Adipose tissue (tissue), 3 donors: ENCODE data around the gene SEC14L3. TPM values are rescaled to one million over a fixed set of nuclear protein-coding genes. Genes with fewer than 3 reads are reported as not detected.

Experiments
- H3K27ac ChIP-seq: one replicate; pipeline ENCODE4 v1.5.1; 2013; ENCODE audit warnings: low read depth, low read length
- WGBS, 3 donors: extraction: QIAGEN DNeasy Blood & Tissue Kit; methylation state at CpG; one replicate each; pipeline ENCODE4 v1.1.7; 2013; 5-methylcytosine and 5-hydroxymethylcytosine counted together
- polyA plus RNA-seq, 3 donors: library from polyadenylated mRNA; stranded (reverse); fragments of 200-250 nt; gene quantifications; one replicate each; pipeline ENCODE4 v1.2.3, GENCODE V29; 2013
- donor health status: healthy with polysubstance abuse.
- donor health status: Bipolar disorder and iron deficiency.
- donor health status: healthy.

SEC14L3 gene
- polyA plus RNA-seq, result not detected

DNA sequence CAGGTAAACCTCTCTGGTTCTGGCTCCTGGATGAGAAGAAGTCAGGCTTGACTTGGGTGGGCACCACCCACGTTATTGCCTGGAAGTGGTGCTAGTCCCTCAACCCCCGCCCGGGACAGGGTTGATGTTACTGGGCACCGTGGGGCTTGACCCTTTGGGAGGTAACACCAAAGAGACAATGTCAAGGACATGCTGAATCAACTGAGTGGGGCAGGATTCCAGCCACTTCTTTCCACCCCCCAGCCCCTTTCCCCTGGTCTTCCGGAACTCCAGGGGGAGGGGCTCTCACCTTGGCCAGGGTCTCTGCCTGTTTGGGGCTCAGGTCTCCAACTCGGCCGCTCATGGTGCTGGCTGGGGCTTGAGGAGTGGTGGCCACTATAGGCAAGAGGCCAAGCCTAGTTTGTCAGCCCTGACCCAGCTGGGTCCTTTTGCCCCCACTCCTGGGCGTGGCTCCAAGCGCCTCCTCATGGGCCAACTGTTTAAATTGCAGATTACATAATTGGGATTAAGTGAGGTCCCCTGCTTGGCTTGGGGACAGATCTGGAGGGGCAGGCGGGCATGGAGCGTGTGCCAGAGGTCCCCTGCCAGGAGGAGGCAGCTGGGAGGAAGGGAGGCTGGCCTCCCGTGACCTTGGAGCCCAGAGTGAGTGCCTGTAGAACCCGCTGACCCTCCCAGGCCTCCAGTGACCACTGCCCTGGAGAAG is at the start of gene SEC14L3:
TSS of gene SEC14L3 (minus strand) at position 402 of the 703 bp plus-strand sequence. CDS start at position 343, 59 bp downstream.
- 52 to 70% (median 69%) methylated on average over 13 of the region's 13 CpGs for WGBS, 3 donors

DNA sequence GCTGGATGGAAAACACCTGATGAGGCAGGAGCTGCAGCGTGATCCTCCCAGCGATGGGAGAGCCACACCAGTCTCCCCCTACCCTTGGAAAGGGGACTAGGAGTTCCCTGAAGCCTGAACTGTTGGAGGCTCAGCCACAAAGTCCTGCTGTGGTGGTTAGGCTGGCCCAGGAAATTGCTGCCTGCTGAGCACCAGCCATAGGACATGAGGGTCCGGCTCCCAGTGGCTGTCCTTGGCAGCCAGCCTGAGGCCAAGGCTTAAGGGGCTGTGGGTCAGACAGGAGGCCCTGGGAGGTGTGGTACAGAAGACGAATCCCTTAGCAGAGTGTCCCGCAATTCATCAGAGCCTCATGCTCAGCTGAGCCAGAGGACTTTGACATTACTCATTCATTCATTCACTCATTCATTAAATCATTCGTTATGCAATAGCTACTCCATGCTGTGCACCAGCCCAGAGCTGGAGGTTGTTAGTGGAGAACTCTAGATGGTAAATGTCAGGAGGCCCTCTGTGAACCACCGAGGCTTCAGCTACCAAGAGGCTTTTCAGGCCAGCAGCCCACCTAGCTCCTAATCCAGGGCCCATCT is 48.1 kb upstream of the SEC14L3 start:
- WGBS, 3 donors, result 73 to 83% (median 82%) methylated on average over 7 of the region's 7 CpGs
- no peak overlapping the region for H3K27ac ChIP-seq

More for the DNA sequence above, at the start of gene SEC14L3:
- no peak within 1 kb of the TSS for H3K27ac ChIP-seq

DNA sequence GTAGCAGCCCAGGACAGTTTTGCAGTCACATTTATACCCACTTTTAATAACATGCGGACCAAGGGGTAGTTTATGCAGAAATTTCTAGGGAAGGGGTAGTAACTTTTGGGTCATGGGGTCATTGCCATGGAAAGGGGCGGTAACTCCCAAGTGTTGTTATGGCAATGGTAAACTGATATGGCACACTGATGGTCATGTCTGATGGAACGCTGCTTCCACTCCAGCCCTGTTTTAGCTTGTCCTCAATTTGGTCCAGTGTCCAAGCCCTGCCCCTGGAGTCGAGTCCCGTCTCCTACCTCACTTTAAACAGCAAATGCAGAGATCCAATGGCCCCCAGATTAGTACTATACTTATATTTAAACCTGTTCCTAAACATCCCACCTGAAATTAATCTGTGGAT is 44.9 kb upstream of the SEC14L3 start:
- H3K27ac ChIP-seq, result no peak overlapping the region
- 84 to 89% (median 86%) methylated on average over 5 of the region's 5 CpGs for WGBS, 3 donors

DNA sequence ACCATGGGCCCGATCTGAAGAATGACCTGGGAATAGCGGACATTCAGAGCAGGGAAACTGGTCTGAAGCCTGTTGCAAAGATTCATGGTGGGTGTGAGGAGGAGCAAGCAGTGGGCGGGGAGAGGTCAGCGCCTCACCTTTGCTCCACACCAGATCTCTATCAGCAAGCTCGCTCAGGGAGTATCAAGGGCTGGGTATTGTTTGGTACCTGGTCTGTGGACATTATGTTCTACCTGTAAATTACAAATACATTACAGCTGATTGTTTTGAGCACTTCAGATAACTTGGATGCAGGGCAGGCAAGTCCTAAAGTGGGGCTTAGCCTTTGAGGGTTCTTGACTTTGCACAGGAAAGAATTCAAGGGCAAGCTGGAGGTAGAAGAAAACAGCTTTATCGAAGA is 44.5 kb upstream of the SEC14L3 start:
- no peak overlapping the region for H3K27ac ChIP-seq
- 84 to 87% (median 85%) methylated on average over 6 of the region's 6 CpGs for WGBS, 3 donors

DNA sequence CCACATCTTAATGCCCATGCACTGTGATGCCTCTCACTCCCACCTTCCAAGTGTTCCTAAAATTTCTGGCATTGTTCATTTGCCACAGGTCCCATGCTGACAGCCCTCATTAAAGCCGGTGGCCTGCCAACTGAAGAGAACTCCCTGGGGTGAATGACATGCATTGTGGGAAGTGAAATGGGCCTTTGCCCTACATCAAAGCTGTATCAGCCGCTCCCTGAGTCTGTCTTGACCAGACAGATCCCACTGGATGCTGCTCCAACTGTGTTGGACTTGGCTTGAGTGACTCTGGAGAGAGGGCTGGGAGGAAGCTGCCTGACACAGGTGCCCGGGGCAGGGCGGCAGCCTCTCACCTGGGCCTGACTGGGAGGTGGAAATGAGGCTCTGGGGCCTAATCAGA is 42.4 kb upstream of the SEC14L3 start:
- 82 to 88% (median 85%) methylated on average over 4 of the region's 4 CpGs for WGBS, 3 donors
- no peak overlapping the region for H3K27ac ChIP-seq

DNA sequence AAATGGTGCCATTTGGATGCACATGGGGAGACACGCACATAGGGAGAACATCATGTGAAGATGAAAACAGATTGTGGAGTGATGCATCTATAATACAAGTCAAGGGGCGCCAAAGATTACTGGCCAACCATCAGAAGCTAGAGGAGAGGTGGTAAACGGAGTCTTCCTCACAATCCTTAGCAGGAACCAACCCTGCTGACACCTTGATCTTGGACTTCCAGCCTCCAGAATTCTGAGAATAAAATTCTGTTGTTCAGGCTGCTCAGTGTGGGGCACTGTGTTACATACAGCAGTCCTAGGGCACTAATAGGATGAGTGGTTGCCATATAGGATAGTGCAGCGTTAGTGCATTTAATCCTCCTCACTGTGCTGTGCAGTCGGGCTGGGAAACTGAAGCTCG is 41.6 kb upstream of the SEC14L3 start:
- no peak overlapping the region for H3K27ac ChIP-seq
- WGBS, 3 donors, result 88 to 94% (median 92%) methylated on average over 6 of the region's 6 CpGs

DNA sequence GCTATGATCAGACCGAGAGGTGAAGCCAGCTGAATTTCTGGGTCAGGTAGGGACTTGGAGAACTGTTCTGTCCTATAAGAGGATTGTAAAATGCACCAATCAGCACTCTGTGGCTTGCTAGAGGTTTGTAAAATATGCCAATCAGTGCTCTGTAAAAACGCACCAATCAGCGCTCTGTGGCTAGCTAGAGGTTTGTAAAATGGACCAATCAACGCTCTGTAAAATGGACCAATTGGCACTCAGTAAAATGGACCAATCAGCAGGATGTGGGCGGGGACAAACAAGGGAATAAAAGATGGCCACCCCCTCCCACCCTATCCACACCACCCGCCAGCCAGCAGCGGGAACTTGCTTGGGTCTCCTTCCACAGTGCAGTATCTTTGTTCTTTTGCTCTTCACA is 40.1 kb upstream of the SEC14L3 start:
- 89 to 93% (median 91%) methylated on average over 7 of the region's 7 CpGs for WGBS, 3 donors

DNA sequence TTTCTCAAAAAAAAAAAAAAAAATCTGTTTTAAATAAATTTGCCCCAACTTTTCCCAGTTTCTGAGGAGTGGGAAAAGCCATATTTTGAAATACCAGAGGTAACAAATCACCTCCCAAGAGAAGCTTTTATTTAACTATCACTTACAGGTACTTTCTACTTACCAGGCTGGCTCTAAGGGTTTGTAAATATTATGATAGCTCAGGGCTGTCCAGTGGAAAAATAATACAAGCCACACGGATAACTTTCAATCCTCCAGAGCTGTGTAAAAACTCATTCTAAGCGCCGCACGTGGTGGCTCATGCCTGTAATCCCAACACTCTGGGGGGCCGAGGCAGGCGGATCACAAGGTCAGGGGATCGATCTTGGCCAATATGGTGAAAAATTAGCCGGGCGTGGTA is 39.3 kb upstream of the SEC14L3 start:
- WGBS, 3 donors, result 82 to 90% (median 89%) methylated on average over 9 of the region's 9 CpGs
- no peak overlapping the region for H3K27ac ChIP-seq

More for the DNA sequence above, 40.1 kb upstream of the SEC14L3 start:
- H3K27ac ChIP-seq, result no peak overlapping the region

DNA sequence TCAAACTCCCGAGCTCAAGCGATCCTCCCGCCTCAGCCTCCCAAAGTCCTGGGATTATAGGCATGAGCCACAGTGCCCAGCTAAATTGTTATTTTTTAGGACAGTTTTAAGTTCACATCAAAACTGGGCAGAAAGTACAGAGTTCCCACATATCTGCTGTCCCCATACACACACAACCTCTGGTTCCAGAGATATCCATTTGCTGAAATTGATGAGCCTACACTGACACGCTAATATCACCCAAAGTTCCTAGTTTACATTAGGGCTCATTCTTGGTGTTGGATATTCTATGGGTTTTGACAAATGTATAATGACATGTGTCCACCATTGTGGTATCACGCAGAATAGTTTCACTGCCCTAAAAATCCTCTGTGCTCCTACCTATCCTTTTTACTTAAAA is 36.4 kb upstream of the SEC14L3 start:
- WGBS, 3 donors, result 56 to 96% (median 93%) methylated on average over 5 of the region's 5 CpGs
- no peak overlapping the region for H3K27ac ChIP-seq

DNA sequence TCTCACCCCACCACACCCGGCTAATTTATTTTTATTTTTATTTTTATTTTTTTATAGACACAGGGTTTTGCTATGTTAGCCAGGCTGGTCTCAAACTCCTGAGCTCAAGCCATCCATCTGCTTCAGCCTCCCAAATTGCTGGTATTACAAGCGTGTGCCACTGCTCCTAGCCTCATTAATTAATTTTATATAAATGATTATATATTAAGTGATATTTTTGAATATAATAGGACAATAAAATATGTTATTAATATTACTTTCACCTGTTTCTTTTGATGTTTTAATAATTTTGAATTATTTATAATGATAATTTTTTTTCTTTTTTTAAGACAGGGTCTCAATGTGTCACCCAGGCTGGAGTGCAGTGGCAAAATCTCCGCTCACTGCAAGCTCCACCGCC is 35.9 kb upstream of the SEC14L3 start:
- 85 to 88% (median 86%) methylated on average over 4 of the region's 4 CpGs for WGBS, 3 donors
- H3K27ac ChIP-seq, result no peak overlapping the region

DNA sequence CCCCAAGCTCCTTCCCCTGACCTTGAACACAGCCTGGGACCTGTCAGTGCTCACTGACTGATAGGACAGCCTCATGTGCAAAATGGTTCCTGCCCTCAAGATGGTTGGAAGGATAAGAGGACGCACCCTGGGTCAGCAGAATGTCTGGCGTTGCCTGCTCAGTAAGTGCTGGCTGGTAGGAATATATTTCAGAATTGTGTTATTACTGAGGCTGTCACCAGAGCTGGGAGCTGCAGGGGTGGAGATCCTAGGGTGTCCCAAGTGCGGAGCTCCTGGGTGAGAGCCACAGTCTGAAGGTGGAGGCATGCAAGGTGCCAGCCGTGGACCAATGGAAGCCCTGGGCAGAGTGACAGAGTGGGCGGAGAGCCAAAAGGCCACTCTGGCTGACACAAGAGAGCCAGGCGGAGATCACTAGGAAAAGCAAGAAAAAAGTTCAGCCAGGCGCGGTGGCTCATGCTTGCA is 34.7 kb upstream of the SEC14L3 start:
- 75 to 82% (median 80%) methylated on average over 8 of the region's 8 CpGs for WGBS, 3 donors
- no peak overlapping the region for H3K27ac ChIP-seq

DNA sequence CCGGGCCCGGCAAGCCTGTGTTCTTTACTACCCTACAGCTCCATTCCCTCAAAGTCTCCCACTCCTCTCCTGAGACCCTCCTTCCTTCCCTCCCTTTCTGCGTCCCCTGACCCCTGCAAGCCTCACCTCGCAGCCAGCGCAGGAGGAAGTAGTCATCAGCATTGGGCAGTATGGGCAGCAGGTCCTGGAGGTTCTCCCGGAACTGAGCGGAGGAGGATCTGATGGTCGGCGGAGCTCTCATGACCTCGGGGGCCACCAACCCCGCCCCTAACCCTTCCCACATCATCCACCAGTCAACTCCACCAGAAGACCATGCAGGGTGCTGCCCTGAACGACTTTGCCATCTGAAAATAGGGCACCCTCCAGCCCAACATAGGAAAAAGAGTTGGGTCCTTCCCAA is 31.7 kb upstream of the SEC14L3 start:
- H3K27ac ChIP-seq, result no peak overlapping the region
- 72 to 80% (median 80%) methylated on average over 12 of the region's 12 CpGs for WGBS, 3 donors

DNA sequence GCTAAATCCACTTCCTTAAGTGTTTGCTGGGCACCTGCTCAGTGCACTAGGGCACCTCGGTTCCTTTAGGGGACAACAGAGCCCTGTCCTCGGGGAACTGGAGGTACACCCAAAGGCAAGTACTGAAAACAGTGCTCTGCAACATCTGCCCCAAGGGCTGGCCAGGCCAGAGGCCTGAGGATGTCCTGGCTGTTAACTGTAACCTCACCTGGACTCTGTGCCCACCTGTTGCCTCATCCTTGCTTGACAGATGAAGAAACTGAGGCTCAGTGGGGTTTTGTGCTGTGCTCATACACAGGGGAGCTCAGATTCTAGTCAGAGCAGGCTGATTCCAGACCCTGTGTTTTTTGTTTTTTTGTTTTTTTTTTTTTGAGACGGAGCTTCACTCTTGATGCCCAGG is 31.1 kb upstream of the SEC14L3 start:
- 69 to 83% (median 83%) methylated on average over 3 of the region's 3 CpGs for WGBS, 3 donors
- no peak overlapping the region for H3K27ac ChIP-seq

DNA sequence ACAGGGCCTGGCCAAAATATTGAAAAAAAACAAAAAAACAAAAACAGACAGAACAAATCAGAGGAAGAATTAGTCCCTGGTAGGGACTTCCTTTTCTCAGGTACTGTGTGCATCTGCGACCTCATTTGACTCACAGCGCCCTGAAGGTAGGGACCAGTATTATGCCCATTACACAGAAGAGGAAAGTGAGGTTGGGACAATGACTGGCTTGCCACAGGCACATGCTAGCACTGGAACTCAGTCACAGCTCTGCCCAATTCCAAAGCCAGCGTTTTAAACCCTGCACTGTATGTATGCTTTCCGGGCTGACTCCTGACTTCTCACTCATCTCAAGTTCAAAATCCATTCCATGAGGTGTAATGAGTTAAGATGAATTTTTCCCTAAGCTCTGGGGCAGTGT is 30.3 kb upstream of the SEC14L3 start:
- H3K27ac ChIP-seq, result no peak overlapping the region
- WGBS, 3 donors, result 66 to 87% (median 81%) methylated on average over 4 of the region's 4 CpGs

DNA sequence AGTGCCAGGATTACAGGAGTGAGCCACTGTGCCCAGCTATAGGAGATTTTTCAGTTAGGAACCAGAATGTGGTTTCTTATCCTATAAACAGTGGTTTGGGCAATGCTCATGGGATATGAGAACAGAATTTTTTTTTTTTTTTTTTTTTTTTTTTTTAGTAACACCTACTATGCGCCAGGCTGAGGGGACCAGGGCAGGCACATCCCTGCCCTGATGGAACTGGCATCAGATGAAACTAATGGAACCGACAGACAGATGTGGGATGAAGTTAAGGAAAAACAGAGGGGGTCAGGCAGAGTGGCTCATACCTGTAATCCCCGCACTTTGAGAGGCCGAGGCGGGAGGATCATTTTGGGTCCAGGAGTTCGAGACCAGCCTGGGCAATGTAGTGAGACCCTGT is 28.8 kb upstream of the SEC14L3 start:
- H3K27ac ChIP-seq, result no peak overlapping the region
- WGBS, 3 donors, result 82 to 93% (median 91%) methylated on average over 6 of the region's 6 CpGs

DNA sequence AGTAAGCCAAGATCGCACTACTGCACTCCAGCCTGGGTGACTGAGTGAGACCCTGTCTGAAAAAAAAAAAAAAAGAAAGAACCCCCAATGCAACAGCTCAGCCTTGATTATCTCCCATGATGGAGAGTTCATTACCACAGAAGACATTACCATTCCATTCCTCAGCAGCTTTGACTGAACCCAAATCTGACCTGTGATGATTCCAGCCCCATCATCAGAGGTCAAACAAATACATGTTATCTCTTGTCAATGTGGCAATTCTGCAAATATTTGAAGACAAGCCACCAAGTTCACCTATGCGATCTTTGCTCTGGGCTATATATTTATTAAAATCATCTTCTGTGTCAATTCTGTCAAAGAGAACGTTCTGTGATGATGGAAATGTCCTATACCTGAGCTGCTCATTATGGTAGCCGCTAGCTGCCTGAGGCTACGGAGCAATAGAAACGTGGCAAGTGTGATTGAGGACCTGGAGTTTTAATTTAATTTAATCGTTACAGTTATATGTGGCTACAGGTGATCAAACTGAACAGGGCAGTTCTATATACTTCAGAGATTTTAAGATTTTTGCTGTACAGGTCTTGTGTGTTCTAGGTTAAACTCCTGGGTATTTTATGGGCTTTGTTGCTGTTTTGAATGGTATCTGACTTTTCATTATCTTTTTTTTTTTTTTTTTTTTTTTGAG is 25.8 kb upstream of the SEC14L3 start:
- 72 to 88% (median 85%) methylated on average over 7 of the region's 7 CpGs for WGBS, 3 donors
- H3K27ac ChIP-seq, result no peak overlapping the region

DNA sequence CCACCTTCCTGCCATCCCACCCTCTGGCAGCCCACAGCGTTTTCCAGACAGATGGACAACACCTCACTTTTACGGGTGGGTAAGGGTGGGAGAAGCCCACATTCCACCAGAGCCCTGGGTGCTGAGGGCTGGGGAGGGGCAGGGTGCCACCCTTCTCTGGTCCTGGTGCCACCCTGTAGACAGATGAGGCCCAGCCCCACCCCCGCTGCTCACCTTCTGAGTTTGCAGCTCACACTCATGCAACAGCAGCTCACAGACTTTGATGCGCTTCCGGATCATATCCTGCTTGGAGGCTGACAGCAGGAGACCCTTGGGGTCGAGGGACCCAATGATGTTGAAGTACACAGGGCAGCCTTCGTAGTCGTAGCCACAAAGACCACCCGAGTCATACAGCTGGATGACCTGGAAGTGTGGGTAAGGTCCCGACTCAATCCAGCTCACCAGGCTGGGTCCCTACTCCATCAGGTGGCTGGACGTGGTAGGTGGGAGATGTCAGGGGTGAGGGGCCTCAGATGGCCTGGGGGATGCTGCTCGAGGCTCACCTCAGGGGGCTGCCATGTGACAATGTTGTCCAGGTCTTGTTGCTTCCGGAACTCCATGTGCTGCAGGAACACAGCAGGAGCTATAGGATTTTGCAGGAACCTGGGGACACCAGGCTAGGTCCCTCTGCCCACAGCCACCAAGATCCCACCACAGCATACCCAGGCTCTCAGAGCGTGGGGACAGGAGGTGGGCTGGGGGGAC is 23.4 kb upstream of the SEC14L3 start:
- 71 to 82% (median 82%) methylated on average over 14 of the region's 14 CpGs for WGBS, 3 donors

DNA sequence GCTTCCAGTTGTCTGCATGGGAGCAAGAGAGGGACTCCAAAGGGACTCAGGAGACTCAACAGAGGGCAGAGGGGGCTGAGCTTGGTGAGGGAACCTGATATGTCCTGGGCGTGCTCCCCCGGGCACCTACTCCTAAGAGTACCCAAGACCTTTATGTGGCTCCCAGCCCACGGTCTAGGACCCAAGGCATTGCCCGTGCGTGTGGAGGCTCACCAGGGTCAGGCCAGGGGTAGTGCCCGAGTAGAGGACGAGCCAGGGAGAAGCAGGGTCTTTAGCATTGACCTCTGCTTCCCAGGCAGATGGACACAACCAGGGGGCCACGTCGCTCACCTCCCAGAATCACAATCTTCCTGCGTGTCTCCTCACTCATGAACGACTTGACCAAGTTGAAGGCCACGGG is 20.3 kb upstream of the SEC14L3 start:
- no peak overlapping the region for H3K27ac ChIP-seq
- WGBS, 3 donors, result 80 to 89% (median 88%) methylated on average over 12 of the region's 12 CpGs

More for the DNA sequence above, 23.4 kb upstream of the SEC14L3 start:
- no peak overlapping the region for H3K27ac ChIP-seq

DNA sequence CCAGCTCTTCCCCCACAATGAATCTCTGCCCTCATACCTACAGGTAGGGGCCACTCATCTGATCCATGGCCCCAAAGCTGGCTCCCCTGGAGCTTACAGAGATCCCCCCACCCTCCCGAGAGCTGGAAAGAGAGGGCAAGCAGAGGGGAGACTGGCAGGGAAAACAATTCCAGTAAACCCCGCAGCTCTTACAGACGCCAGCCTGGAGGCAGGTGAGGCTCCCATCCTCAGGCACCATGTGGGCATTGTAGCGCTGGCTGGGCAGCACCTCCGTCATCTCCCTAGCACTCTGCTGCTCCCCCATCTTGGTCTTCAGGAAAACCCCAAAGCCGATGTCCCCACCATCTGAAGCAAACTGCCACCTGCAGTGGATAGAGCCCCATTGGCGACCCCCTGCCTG is 19.6 kb upstream of the SEC14L3 start:
- no peak overlapping the region for H3K27ac ChIP-seq
- 89 to 91% (median 90%) methylated on average over 6 to 7 of the region's 7 CpGs for WGBS, 3 donors
